ENCODE data around the gene OSBPL6.

DNA sequence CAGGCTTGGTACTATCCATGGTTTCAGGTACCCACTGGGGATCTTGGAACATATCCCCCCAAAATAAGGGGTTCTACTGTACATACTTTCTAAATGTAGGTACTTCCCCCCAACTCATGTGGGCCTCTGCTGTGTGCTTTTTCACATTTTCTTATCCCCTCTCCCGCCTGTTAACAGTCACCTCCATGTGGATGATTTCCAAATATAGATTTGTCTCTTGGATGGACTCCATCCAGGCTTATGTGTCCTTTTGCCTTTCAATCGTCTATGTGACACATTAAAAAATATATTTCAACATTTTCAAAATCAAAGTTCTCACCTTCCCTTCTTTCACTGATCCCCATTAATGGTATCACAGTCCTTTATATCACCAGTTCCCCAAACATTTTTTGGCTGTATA lies 44.4 kb downstream of the OSBPL6 start:
- TF ChIP-seq, protein P1, sequence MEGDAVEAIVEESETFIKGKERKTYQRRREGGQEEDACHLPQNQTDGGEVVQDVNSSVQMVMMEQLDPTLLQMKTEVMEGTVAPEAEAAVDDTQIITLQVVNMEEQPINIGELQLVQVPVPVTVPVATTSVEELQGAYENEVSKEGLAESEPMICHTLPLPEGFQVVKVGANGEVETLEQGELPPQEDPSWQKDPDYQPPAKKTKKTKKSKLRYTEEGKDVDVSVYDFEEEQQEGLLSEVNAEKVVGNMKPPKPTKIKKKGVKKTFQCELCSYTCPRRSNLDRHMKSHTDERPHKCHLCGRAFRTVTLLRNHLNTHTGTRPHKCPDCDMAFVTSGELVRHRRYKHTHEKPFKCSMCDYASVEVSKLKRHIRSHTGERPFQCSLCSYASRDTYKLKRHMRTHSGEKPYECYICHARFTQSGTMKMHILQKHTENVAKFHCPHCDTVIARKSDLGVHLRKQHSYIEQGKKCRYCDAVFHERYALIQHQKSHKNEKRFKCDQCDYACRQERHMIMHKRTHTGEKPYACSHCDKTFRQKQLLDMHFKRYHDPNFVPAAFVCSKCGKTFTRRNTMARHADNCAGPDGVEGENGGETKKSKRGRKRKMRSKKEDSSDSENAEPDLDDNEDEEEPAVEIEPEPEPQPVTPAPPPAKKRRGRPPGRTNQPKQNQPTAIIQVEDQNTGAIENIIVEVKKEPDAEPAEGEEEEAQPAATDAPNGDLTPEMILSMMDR (conservative IDR thresholded peaks at IDR 0.05; ENCODE audit: low read length), result no peak
- TF ChIP-seq EZH2phosphoT487 (IDR thresholded peaks at IDR 0.05; ENCODE audit: borderline replicate concordance), result no peak
